Glomerular endothelial cell (primary cell): ENCODE results near the gene C16orf54. TPM values are rescaled to one million over a fixed set of nuclear protein-coding genes. Genes with fewer than 3 reads are reported as not detected.
"Not testable (repeated sequence)": the region's sequence is repeated elsewhere in the genome, so short reads cannot be mapped to it uniquely, and the experiment has no call there.

ENCODE experiments used
- DNase-seq: peaks from one replicate; pipeline ENCODE4 v3.0.0-alpha.2; 2011; ENCODE audit warnings: low read depth, low spot score; ENCODE audit errors: extremely low read depth
- total RNA-seq: library from RNA; depleted of rRNA; stranded (reverse); fragments of >200 nt; gene quantifications from 2 replicates; pipeline ENCODE4 v1.2.3, GENCODE V29; 2015

The C16orf54 gene
- total RNA-seq, 1 donor from 2014 or later: not detected

- no peak for DNase-seq
Measured at GRCh38 chr16:29770250-29770929, 24.6 kb upstream of the C16orf54 start.

DNA sequence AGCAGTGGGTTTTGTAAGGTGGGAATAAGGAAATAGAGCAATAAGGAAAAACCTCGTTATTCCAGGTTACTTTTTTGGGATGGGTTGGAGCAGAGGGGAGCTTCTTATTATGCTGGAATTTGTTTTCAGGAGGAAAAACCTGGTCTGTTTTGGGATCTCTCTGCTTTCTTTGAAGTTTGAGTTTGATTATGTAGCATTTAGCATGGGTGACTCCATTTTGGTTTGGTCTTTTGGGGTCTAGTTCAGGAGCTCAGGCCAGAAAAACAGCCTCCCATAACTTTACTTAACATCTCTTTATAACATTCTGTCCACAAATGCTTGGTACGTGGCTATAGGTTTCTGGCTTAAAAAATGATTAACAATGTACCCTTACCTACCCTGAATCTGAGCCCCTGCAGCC, 23.7 kb upstream of the C16orf54 start:
- DNase-seq: no peak

- no peak for DNase-seq
Measured at GRCh38 chr16:29767062-29767461, 21.3 kb upstream of the C16orf54 start.

DNA sequence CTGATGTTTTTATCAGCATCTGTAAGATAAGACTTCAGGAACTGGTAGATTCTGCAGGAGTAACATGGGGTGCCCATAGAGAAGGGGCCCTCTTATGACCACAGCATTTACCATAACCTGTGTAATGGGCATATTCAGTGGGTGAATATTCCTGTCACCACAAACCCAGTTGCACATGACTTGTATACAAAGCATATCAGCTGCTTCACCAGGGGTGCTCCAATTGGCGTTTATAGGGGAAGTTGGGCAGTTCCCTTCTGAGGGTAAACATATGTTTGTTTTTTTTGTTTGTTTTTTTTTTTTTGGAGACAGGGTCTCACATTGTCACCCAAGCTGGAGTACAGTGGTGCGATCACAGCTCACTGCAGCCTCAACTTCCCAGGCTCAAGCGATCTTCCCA, 20.8 kb upstream of the C16orf54 start:
- DNase-seq: no peak

DNA sequence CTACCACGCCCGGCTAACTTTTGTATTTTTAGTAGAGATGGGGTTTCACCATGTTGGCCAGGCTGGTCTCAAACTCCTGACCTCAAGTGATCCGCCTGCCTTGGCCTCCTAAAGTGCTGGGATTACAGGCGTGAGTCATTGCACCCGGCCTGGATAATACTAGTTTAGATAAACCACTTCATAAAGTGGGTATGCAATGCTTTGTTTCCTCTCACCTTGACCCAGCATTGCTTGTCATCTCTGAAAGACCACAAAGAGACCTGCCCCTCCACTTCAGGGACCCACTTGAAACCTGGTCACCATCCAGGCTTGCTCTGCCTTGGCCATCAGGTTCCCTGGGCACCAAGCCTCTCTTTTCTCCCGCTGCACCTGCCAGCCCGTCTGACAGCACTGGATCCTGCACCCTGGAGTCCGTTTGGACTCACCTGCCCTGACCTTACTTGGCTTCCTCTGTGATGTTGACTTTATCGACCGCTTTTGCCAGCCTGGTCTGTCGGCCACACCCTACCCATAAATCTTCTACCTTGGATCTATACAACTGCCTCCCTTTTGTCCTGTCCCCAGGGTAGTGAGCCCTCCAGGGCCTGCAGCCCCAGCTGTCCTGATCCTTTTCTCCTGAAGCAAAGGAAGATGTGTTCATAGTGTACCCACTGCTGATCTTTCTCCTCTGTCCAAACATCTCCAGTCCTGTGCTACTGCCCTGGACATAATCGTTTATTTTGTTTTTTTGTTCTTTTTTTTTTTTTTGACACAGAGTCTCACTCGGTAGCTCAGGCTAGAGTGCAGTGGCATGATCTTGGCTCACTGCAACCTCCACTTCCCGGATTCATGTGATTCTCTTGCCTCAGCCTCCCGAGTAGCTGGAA, 19.6 kb upstream of the C16orf54 start:
- DNase-seq: no peak

- no peak for DNase-seq
Measured at GRCh38 chr16:29763326-29763725, 17.5 kb upstream of the C16orf54 start.

DNA sequence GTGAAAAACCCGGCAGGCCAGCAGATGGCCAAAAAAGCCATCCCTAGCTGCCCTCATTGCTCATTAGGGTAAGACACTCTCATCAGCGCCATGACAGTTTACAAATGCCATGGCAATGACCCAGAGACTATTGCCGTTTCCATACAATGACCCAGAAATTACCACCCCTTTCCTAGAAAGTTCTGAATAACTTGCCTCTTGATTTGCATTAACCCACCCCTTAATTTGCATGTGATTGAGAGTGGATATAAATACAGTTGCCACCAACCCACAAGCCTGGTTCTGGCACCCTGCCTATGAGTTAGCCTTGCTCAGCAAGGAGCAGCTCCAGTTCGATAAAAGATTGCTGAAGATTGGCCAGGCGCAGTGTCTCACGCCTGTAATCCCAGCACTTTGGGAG, 16.1 kb upstream of the C16orf54 start:
- DNase-seq: no peak

- not testable (repeated sequence) for DNase-seq
Measured at GRCh38 chr16:29761280-29761651, 15.5 kb upstream of the C16orf54 start.

DNA sequence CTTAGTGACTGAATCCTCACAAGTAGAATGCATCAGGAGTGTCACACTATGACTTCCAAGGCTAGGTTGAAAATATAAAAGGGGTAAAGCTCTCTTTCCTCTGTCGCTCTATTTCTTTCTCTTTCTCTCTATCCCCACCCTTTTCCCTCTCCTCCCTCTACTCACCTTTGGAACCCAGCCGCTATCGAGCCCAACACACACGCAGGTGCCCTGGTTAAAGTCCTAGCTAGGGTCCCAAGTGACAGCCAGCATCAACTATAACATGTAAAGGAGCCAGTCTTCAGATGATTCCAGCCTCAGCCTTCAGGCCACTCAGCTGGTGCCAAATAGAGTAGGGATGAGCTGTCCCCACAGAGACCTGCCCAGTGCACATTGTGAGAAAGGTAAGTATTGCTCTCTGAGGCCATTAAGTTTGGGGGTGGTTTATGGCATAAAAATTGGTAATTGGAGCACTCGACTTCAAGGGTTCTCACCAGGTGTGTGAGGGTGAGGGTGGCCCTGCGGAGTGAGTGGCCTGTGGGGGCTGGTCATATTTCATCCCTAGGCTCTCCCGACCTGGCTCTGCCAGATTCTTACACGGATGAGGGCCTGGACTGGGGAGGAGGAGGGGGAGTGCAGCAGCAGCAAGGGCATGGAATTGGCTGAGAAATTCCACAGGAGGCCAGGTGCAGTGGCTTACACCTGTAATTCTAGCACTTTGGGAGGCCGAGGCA, 14.9 kb upstream of the C16orf54 start:
- no peak for DNase-seq

DNA sequence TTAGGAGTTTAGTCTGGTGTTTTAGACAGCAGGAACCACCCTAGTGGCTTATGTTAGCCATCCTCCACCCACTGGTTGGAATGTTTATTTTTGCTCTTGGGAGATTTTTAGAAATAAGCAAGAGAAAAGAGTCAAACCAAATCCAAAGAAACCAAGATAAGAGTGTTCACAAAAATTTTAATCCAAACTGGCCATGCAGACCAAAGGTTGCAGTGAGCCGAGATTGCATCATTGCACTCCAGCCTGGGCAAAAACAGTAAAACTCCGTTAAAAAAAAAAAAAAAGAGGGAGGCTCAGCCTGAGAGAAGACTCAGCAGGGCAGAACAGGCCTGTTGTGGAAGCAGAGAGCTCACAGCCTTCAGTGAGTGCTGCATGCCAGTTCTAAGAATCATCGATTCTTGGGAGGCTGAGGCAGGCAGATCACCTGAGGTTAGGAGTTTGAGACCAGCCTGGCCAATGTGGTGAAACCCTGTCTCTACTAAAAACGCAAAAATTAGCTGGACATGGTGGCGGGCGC, 12.2 kb upstream of the C16orf54 start:
- no peak for DNase-seq

GRCh38 chr16:29757086-29757485, 11.3 kb upstream of the C16orf54 start:
- not testable (repeated sequence) for DNase-seq

DNA sequence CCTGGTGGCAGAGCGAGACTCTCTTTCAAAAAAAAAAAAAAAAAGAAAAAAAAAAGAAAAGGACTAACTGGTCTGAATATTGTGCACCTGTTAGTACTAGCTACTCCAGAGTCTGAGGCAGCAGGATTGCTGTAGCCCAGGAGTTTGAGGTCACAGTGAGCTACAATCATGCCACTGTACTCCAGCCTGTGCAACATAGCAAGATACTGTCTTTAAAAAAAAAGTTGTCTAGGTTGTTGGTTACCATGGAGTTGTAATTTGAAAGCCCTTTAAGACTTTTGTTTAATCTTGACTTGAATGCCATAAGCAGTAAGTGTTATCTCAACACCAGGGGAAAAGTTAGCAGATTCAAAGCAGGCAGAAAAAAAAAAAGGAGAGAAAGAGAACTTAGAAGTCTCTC, 10.9 kb upstream of the C16orf54 start:
- DNase-seq: no peak

DNA sequence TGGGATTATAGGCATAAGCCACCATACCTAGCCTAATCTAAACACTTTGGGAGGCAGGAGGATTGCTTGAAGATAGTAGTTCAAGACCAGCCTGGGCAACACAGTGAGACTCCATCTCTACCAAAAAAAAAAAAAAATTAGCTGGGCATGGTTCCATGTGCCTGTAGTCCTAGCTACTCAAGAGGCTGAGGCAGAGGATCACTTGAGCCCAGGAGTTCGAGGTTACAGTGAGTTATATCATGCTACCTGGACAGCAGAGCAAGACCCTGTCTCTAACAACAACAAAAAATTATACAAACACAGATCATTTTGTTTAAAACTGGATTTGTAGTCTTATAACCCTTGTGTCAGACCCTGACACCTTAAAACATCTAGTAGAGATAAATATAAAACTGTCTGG, 7.7 kb upstream of the C16orf54 start:
- no peak for DNase-seq

GRCh38 chr16:29748760-29749149, 3.0 kb upstream of the C16orf54 start:
- not testable (repeated sequence) for DNase-seq

DNA sequence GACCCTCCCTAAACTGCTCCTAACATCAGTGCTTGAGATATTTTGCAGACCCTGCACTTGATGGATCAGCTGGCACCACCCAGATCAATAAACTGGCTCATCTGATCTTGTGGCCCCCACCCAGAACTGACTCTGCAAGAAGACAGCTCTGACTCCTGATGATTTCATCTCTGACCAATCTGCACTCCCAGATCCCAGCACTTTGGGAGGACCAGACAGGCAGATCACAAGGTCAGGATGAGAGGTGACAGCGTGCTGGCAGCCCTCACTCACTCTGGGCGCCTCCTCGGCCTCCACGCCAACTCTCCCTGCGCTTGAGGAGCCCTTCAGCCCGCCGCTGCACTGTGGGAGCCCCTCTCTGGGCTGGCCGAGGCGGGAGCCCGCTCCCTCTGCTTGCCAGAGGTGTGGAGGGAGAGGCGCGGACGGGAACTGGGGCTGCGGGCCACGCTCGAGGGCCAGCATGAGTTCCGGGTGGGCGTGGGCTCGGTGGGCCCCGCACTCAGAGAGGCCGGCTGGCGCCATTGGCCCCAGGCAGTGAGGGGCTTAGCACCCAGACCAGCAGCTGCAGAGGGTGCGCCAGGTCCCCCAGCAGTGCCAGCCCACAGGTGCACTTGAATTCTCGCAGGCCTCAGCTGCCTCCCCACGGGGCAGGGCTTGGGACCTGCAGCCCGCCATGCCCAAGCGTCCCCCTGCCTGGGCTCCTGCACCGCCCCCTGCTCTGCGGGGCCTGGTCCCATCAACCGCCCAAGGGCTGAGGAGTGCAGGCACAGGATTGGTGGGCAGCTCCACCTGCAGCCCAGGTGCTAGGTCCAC, 2.4 kb upstream of the C16orf54 start:
- no peak for DNase-seq

DNA sequence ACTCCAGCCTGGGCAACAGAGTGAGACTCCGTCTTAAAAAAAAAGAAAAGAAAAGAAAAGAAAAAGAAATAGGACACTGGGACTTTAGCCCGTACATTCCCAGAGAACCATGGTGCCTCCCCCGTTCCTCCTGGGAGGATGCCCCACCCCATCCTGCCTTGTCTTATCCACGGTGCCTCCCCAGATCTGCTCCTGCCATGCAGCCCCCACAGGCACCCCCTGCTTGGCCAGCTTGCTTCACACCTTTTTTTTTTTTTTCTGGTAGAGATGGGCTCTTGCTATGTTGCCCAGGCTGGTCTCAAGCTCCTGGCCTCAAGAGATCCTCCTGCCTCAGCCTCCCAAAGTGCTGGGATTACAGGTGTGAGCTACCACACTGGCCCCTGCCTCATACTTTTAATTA, 728 bp upstream of the C16orf54 start:
- not testable (repeated sequence) for DNase-seq

DNA sequence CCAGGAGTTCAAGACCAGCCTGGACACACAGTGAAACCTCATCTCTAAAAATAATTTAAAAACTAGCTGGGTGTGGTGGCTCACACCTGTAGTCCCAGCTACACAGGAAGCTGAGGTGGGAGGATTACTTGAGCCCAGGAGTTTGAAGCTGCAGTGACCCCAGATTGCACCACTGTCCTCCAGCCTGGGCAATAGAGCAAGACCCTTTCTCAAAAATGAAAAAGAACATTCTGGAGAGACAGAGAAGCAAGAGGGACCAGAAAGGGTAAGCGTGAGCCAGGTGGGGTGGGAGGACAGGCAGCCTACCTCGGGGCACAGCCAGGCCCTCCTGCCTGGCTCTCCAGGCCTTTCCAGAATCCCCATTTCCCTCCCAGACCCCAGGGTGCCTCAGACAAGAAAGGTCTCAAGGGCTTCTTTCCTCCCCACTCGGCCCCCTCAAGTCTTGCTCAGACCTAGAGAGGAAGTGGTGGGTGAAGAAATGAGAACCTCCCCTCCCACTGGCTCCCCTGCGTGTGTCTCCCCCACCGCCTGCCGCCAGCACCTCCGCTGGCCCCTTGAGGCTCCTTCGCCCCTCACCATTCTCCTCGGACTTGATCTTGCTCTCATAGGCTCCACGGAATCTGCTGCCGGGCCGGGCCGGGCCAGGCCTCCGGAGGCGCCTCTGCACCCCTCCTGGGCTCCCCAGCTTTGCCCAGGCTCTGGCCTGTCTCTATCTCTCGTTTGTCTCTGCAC, 503 bp downstream of the C16orf54 start:
- DNase-seq: no peak

GRCh38 chr16:29744541-29745101, 1.2 kb downstream of the C16orf54 start:
- no peak for DNase-seq

DNA sequence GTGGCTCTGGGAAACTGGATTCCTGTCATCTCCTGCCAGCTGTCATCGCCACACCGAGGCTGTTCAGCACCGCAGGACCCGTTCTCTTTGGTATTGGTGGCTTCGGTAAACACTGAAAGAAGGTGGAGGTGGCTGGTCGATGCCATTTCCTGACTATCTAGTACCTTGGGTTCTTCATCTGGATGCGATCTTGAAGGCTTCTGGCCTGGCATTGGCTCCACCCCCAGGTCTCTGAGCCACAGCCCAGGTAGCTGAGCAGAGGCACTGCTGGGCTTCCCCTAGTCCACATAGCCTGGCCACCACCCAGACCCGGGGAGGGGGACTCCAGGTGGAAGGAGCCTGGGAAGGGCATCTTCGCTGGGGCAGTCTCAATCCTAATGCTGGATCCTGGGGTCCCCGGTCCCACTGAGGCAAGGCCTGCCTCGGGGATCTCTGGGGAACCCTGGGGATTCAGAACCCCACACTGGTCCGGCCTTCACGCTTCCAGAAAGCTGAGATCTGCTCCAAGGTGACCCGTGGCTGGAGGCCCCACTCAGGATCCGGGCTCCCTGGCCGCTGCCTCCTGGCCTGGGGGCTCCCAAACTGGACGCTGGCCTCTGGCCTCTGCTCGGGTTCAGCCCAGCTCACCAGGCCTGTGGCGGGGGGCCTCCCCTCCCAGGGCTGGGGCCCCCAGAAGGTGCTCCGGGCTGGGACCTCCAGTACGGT, 1.8 kb downstream of the C16orf54 start:
- DNase-seq: no peak
